IMR-90 (cell line): Measurements from ENCODE around the gene GATA6.

Experiments used
- POLR2A ChIP-seq: IDR thresholded peaks from 2 replicates; pipeline ENCODE4 v1.6.1; 2012; ENCODE audit warnings: mild to moderate bottlenecking, low read depth, low read length
- TF ChIP-seq, protein P1 (sequence below): conservative IDR thresholded peaks from 2 replicates; pipeline ENCODE4 v1.5.1; 2012; ENCODE audit warnings: mild to moderate bottlenecking, low read depth, low read length, improper control_type of control experiment

DNA sequence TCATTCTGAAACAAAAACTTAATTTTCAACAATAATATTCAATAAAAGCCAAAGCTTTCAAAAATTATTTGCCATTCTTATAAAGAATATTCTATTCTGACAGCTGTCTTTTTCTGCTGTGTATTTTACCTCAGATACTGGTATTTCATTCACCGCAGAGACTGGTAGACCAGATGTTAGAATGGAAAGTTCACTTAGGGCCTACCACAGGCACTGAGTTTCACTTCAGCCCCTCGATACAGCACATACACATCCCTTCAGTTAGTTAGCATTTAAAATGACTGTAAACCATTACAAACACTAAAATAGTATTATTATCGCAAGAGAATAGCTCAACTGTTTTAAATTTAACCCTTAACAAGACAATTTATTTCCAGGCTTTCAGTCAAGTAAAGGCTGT, 24.2 kb upstream of the GATA6 start:
- no peak for TF ChIP-seq POLR2A
- TF ChIP-seq, protein P1, sequence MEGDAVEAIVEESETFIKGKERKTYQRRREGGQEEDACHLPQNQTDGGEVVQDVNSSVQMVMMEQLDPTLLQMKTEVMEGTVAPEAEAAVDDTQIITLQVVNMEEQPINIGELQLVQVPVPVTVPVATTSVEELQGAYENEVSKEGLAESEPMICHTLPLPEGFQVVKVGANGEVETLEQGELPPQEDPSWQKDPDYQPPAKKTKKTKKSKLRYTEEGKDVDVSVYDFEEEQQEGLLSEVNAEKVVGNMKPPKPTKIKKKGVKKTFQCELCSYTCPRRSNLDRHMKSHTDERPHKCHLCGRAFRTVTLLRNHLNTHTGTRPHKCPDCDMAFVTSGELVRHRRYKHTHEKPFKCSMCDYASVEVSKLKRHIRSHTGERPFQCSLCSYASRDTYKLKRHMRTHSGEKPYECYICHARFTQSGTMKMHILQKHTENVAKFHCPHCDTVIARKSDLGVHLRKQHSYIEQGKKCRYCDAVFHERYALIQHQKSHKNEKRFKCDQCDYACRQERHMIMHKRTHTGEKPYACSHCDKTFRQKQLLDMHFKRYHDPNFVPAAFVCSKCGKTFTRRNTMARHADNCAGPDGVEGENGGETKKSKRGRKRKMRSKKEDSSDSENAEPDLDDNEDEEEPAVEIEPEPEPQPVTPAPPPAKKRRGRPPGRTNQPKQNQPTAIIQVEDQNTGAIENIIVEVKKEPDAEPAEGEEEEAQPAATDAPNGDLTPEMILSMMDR = no peak
